ENCODE data around the gene SLC43A3.
"Not testable (repeated sequence)": the region's sequence is repeated elsewhere in the genome, so short reads cannot be mapped to it uniquely, and the experiment has no call there.

The SLC43A3 gene

DNA sequence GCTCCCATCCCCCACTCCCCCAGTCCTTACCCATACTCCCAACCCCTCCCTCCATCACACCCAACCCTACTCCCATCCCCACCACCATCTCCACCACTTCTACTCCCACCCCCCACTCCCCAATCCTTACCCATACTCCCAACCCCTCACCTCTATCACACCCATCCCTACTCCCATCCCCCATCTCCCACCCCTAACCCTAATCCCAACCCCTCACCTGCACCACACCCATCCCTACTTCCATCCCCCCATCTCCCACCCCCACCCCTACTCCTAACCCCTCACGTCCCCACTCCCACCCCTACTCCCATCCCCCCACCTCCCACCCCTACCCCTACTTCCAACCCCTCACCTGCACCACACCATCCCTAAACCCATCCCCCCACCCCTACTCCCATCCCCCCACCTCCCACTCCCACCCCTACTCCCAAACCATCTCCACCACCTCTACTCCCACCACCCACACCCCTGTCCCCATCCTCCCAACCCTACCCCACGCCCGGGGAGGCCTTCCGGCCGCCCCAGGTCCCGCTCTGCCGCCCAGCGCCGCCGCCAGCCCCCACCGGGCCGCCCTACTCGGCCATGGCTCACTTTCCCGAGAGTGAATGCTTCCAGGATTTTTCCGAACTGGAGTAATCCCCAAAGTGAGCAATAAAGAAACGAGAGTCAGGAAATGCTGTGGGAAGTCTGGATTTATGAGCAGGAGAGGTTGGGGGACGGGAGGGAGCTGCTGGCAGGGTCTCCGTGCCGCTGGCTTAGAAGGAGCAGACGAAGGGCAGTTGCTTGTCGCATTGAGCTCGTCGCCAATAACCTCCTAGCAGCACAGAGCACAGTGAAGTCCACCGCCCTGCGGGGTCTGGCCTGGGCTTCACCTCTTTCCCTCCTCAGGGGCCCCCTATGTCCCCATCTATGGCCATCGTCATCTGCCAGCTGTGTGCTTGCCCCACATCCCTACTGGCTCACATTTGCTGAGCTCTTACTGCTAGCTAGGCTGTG is 50.5 kb downstream of the SLC43A3 start:
- no peak for DNase-seq

- DNase-seq: no peak
Observed at GRCh38 chr11:57375490-57375889, 51.4 kb downstream of the SLC43A3 start.

GRCh38 chr11:57374966-57375365 is 52.0 kb downstream of the SLC43A3 start:
- no peak for DNase-seq

DNA sequence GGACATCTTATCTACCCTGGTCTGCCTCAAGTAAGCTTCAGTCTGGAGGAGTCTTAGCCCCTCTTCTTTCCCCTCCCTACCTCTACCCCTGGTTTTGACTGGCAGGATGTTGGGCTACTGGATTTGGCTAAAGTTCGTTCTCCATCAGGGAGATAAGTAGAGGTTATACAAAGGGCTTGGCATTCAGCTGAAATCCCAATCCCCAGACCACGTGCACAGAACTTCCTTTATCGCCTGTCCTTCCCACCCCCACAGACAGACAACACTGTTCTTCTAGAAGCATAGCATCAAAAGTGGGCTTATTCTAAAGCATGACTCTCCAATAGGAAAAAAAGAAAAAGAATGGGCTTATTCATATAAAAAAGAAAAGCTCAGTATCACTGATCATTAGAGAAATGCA is 53.8 kb downstream of the SLC43A3 start:
- no peak for DNase-seq

DNA sequence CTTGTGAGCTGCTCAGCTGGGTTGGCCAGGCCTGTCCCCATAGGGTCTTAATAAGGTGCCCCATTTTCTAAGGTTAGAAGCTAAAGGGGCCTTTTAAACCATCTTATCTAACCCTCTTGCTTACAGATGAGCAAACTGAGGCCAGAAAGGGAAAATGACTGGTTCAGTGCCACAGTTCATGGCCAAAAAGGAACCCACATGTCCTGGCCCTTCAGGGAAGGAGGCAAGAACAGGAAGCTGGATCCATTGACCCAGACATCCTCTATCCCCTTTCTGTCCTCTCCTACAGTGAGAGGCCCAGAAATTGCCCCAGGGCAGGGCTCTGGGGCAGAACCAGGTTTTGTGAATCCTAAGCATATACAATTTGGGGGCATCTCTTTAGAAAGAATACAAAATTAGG is 56.0 kb downstream of the SLC43A3 start:
- DNase-seq: no peak

- no peak for DNase-seq
Observed at GRCh38 chr11:57370251-57370650, 56.7 kb downstream of the SLC43A3 start.

- DNase-seq: no peak
Observed at GRCh38 chr11:57368845-57369232, 58.1 kb downstream of the SLC43A3 start.

DNA sequence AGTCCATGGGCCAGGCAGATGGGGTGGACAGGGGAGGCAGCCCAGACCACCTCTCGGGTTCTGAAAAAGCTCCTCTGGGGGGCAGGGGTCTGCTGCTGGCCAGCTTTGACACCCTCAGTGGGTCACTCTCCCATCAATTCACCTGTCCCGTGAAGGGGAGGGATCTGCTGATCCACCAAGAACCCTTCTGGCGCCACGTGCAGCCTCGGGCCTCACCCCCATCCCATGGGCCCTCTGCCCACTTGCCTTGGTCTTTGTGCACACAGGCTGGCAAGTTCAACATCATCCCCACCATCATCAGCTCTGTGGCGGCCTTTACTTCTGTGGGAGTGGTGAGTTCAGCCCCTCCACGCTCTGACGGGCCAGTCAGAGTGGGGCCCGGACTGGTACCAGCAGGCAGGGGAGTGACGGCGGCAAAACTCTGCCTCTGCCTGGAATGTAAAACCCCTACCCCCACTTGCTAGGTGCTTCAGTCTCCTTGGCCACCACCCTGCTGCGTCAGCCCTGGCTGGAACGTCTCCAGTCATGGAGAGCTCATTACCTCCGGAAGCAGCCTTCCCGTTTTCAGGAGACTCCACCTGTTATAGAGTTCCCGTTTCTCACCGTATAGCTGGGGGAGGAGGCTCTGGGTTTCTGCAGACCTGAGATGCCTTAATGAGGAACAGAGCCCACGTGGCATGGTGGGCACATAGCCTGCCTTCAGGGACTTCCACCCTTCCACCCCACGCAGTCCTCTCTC is 58.6 kb downstream of the SLC43A3 start:
- DNase-seq: no peak

- DNase-seq: no peak
Observed at GRCh38 chr11:57364851-57365660, 61.9 kb downstream of the SLC43A3 start.

GRCh38 chr11:57363131-57364080 is 63.5 kb downstream of the SLC43A3 start:
- DNase-seq: no peak

DNA sequence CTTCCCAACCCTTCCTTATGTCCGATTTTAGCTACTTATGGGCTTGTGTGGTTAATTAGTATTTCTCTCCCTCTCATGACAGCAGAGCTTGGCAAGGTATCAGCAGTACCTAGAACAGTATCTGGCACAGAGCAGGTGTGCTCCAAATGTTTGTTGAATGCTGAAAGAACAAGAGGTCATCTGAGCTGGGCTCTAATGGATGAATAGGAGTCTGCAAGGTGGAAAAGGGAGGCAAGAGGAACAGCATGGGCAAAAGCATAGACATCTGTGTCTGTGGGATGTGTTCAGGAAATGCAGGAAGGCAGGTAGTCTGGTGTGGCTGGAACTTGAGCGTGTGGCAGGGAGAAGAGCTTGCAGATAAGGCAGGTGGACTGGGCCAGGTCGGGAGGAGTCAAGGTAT is 65.0 kb downstream of the SLC43A3 start:
- no peak for DNase-seq

DNA sequence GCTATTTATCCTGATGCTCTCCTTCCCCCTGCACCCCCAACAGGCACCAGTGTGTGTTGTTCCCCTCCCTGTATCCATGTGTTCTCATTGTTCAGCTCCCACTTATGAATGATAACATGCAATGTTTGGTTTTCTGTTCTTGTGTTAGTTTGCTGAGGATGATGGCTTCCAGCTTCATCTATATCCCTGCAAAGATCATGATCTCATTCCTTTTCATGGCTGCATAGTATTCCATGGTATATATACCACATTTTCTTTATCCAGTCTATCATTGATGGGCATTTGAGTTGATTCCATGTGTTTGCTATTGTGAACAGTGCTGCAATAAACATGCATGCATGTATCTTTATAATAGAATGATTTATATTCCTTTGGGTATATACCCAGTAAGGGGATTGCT is 65.5 kb downstream of the SLC43A3 start:
- not testable (repeated sequence) for DNase-seq

DNA sequence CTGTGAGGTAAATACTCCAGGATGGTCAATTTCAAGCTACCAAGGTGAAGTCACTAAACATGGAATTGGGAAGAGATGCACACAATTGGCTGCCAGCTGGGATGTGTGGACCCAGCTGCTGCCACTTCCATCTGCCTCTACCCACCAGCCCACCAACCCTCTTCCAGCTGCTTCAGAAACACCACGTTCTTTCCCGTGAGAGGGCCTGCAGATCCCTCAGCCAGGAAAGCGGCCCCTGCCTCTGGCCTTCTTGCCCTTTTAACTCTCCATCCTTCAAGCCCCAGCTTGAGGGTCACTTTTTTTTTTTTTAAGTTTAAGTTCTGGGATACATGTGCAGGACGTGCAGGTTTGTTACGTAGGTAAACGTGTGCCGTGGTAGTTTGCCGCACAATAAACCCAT is 65.9 kb downstream of the SLC43A3 start:
- DNase-seq: no peak

DNA sequence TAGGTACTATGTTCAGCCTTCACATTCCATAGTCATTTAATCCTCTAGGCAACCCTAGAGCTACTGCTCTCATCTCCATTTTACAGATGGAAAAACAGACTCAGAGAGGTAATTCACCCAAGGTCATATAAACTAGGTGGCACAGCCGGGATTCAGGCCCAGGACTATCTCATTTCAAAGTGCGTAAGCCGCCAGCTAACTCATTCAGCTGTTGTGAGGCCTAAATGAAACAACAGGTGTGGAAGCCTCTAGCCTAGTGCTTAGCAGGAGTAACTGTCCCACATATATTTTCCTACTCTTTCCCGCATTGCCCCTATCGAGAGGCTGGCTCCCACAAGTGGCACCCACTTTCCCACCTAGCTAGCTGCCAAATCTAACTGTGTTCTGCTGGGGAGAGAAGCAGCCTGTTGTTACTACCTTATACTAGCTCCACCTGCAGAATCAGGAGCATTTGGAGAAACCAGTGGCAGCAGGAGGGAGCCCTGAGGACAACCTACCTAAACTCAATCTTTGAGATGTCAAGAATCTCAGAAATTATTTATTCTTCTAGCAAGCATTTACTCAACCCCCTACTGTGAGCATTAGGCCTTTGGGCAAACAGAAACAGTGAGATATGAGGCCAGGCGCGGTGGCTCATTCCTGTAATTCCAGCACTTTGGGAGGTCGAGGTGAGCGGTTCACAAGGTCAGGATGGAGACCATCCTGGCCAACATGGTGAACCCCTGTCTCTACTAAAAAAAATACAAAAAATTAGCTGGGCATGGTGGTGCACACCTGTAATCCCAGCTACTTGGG is 66.8 kb downstream of the SLC43A3 start:
- DNase-seq: no peak

DNA sequence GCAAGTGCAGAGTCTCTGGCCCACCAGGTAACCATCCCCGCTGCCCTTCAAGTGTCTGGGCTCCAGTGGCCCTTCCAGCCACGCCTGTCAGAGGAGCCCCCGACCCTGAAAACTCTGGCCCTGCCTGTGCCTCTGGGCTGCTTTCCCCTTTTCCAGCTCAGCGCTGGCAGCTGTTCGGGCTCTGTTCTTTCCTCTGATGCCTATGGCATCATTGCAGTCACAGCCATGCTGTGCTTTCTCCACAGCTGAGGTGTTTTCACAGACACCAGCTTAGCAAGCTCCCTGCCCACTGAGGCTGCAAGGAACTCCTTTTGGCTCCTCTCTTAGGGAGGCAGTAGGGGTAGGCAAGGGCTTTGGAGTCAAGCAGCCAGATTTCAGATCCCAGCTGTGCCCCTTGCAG is 67.5 kb downstream of the SLC43A3 start:
- no peak for DNase-seq

- no peak for DNase-seq
Observed at GRCh38 chr11:57358991-57359390, 67.9 kb downstream of the SLC43A3 start.

- no peak for DNase-seq
Observed at GRCh38 chr11:57358543-57358961, 68.4 kb downstream of the SLC43A3 start.

GRCh38 chr11:57357856-57358255 is 69.1 kb downstream of the SLC43A3 start:
- DNase-seq: no peak

DNA sequence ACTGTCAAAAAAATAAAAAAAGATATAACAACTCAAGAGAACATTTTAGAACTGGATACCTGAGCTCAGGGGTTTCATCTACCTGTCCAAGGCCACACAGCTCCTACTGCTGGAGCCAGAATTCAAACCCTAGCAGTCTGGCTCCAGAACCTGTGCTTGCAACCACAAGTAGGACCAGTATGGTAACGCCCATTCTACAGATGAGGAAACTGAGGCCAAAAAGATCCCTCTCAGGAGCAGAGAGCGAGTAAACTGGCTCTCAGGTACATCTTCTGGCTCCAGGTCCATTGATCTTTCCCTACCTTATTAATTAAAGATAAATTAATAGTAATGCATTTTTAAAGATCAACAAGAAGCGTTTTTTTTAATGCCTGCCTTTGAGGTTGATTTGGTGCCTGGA is 69.6 kb downstream of the SLC43A3 start:
- DNase-seq: no peak

Data from stimulated activated CD4-positive, alpha-beta T cell treated with anti-CD3 and anti-CD28 coated beads, Interleukin-2, amount 100 ng/mL, for 24 hours (primary cell).